Testis (tissue), 3 donors: Measurements from ENCODE around the gene KCNE4. TPM values are rescaled to one million over a fixed set of nuclear protein-coding genes. Genes with fewer than 3 reads are reported as not detected.

ENCODE experiments used
- DNase-seq: peaks from one replicate; pipeline ENCODE4 v3.0.0-alpha.2; 2019
- H3K27ac ChIP-seq, 2 donors: fragments of 200-600 bp; sonication (generic); one replicate each; pipeline ENCODE4 v1.5.1; 2019
- H3K27me3 ChIP-seq: fragments of 200-600 bp; sonication (generic); one replicate; pipeline ENCODE4 v1.5.1; 2019
- H3K36me3 ChIP-seq: fragments of 200-600 bp; sonication (generic); one replicate; pipeline ENCODE4 v1.5.1; 2017; ENCODE audit warnings: low read depth; ENCODE audit errors: missing control alignments
- H3K4me1 ChIP-seq: fragments of 200-600 bp; sonication (generic); one replicate; pipeline ENCODE4 v1.5.1; 2019
- H3K4me3 ChIP-seq, 2 donors: fragments of 200-600 bp; sonication (generic); one replicate each; pipeline ENCODE4 v1.5.1; 2017 to 2019
- H3K9me3 ChIP-seq: fragments of 200-600 bp; sonication (generic); one replicate; pipeline ENCODE4 v1.5.1; 2017
- POLR2A ChIP-seq: fragments of 450-650 bp; IDR thresholded peaks from one replicate; pipeline ENCODE4 v1.6.1; 2017; ENCODE audit warnings: antibody characterized with exemption, mild to moderate bottlenecking, moderate library complexity
- whole genome bisulfite sequencing, 2 donors: methylation state at CpG; one replicate each; pipeline ENCODE4 v1.1.5; 2018; 5-methylcytosine and 5-hydroxymethylcytosine counted together
- intact Hi-C: fragments of 100-400 bp; cut with DNase I; formaldehyde crosslinking; loops from one replicate; pipeline ENCODE4 v1.15.1; 2023; ENCODE audit warnings: low total_unique reads
- polyA plus RNA-seq: library from polyadenylated mRNA; stranded (reverse); fragments of 350-450 nt; fragmentation: Illumina TruSeq; extraction: RNeasy Lipid Tissue Mini Kit (QIAGEN cat#74804); gene quantifications from one replicate; pipeline ENCODE4 v1.2.3, GENCODE V29; 2014; ENCODE audit warnings: low read depth, low replicate concordance; ENCODE audit not compliant: insufficient read depth
- total RNA-seq, 2 donors: library from RNA; depleted of rRNA; stranded (reverse); fragments of >200 nt; gene quantifications; one replicate each; pipeline ENCODE4 v1.2.3, GENCODE V29; 2016
- TF ChIP-seq, protein P1 (sequence below), 3 experiments: fragments of 450-650 bp in 2 of 3; fragments of 200-600 bp in 1 of 3; sonication (generic) in 1 of 3; IDR thresholded peaks; one replicate each; pipeline ENCODE4 v1.5.1; 2016 to 2019; ENCODE audit warnings: antibody characterized with exemption in 3 of 3, mild to moderate bottlenecking in 2 of 3, moderate library complexity in 1 of 3

Gene KCNE4
- total and polyA plus RNA-seq, 3 donors from 2014 or later = 2.3 to 3.3 (median 2.5) TPM

DNA sequence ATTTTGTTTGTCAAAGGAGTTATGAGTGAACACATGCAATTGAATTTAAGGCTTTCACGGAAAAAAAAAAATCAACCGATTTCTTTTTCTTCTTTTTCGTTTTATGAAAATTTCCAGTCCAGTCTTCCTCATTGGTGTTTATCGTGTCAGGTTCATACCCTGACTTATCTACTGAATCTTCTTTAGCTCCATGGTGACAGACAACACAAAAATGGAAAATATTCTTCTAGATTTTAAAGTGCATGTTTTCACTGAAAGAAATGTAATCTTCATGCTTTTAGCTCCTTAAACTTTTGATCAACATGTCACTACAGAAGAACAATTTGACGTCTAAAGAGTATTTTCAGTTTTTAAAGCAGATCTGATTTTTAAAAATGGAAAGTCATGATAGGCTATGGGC lies 14.7 kb downstream of the KCNE4 start:
- no peak for DNase-seq
- Histone ChIP-seq H3K27me3 (no peaks in the 10 kb centered on the region), H3K27ac (no peak overlapping the region), H3K36me3 (no peaks in the 10 kb centered on the region), H3K4me1 (no peaks in the 10 kb centered on the region), H3K9me3 (no peaks in the 10 kb centered on the region), H3K4me3 (no peak overlapping the region)
- WGBS, 2 donors = 90 to 93% methylated on average over 5 of the region's 5 CpGs
- TF ChIP-seq, protein P1, sequence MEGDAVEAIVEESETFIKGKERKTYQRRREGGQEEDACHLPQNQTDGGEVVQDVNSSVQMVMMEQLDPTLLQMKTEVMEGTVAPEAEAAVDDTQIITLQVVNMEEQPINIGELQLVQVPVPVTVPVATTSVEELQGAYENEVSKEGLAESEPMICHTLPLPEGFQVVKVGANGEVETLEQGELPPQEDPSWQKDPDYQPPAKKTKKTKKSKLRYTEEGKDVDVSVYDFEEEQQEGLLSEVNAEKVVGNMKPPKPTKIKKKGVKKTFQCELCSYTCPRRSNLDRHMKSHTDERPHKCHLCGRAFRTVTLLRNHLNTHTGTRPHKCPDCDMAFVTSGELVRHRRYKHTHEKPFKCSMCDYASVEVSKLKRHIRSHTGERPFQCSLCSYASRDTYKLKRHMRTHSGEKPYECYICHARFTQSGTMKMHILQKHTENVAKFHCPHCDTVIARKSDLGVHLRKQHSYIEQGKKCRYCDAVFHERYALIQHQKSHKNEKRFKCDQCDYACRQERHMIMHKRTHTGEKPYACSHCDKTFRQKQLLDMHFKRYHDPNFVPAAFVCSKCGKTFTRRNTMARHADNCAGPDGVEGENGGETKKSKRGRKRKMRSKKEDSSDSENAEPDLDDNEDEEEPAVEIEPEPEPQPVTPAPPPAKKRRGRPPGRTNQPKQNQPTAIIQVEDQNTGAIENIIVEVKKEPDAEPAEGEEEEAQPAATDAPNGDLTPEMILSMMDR (IDR thresholded peaks at IDR 0.05) = no peak
- no peak for TF ChIP-seq POLR2A
- intact Hi-C loops = no loop called here

DNA sequence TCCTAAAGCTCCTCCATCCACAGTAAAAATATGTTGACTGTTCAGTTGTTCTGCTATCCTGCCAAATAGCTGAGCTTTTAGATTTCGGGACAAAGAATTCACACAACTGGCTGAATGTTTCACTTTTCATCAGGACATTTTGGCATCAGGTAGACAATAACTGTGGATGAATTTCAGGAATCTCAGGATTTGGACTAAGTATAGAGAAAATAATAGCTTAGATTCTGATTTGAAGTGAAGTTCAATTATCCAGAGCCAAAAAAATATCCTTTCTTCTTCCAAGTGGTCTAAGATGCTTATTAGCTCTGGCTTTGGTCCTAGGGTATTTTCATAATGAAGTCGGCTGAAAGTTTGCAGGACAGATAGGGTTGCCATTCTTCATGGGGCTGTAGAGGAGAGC lies 16.1 kb downstream of the KCNE4 start:
- H3K27me3 ChIP-seq = no peaks in the 10 kb centered on the region
- no peaks in the 10 kb centered on the region for H3K4me1 ChIP-seq
- no peak overlapping the region for H3K4me3 ChIP-seq
- TF ChIP-seq POLR2A = no peak
- TF ChIP-seq, protein P1 (IDR thresholded peaks at IDR 0.05) = no peak
- no peak overlapping the region for H3K27ac ChIP-seq
- 50 to 51% methylated on average over 2 of the region's 2 CpGs for WGBS, 2 donors
- intact Hi-C loops = no loop called here
- H3K9me3 ChIP-seq = no peaks in the 10 kb centered on the region
- no peak for DNase-seq
- H3K36me3 ChIP-seq = no peaks in the 10 kb centered on the region

DNA sequence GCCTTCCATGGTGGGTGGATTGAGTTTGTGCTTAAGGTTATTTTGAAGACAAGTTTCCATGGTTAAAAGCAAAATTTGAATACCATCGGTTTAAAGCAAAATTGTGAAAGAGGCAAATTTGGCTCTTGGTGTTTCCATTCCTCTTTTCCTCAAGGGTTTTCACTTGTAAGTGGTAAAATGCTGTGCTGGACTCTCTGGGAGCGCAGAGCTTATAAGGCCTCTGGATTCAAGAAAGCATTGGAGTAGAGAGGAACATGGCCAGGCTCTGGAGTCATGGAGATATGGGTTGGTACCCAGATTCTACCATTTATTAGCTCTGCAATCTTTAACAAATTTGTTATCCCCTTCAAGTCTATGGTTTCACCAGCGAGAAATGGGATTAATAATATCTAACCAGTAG lies 17.5 kb downstream of the KCNE4 start:
- no peaks in the 10 kb centered on the region for H3K27me3 ChIP-seq
- intact Hi-C loops = no loop called here
- no peak for DNase-seq
- WGBS, 2 donors = 90 to 92% methylated on average over 3 of the region's 3 CpGs
- no peak for TF ChIP-seq POLR2A
- TF ChIP-seq, protein P1 (IDR thresholded peaks at IDR 0.05) = no peak
- H3K9me3 ChIP-seq = no peaks in the 10 kb centered on the region
- no peaks in the 10 kb centered on the region for H3K4me1 ChIP-seq
- no peak overlapping the region for H3K4me3 ChIP-seq
- no peak overlapping the region for H3K27ac ChIP-seq
- no peaks in the 10 kb centered on the region for H3K36me3 ChIP-seq

DNA sequence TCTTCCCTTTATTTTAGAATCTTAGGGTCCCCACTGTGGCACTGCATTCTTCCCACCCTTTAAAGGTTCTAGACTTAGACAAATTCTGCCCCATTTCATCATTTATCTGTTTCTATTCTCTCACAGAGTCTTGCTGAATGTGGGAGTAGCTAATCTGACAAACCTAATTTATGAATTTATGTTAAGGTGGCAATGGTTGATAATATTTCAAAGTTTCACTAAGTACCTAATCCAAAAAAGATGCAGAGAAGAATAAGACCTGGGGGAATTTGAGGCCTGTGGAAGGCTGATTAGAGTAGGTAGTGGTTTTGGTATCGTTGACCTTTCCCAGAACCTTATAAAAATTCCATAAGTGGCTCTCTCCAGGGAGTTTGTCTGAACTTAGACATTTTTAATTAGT lies 18.0 kb downstream of the KCNE4 start:
- Histone ChIP-seq H3K27ac (no peak overlapping the region), H3K27me3 (no peaks in the 10 kb centered on the region), H3K4me3 (no peak overlapping the region), H3K4me1 (no peaks in the 10 kb centered on the region), H3K9me3 (no peaks in the 10 kb centered on the region), H3K36me3 (no peaks in the 10 kb centered on the region)
- 91 to 92% methylated on average over 1 of the region's 1 CpG for WGBS, 2 donors
- TF ChIP-seq, protein P1 (IDR thresholded peaks at IDR 0.05) = no peak
- no peak for TF ChIP-seq POLR2A
- intact Hi-C loops = no loop called here
- no peak for DNase-seq

DNA sequence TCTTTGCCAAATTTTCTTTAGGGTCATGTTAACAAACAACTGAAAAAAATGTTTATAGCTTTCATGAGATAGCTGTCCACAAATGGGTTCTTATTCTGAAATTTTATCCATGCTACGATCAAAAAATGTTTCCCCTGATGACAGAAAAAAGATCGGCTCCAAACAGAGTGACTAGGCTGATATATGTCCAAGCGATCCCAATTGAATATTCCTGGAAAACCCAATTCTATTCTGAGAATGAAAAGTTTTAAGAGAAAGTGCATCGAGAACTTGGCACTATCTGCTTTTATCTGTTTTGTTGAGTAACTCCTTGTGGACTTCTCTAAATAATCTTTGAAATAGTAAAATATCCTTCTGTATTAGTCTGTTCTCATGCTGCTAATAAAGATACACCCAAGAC lies 19.1 kb downstream of the KCNE4 start:
- intact Hi-C loops = no loop called here
- H3K4me3 ChIP-seq = no peak overlapping the region
- no peak for TF ChIP-seq POLR2A
- TF ChIP-seq, protein P1 (IDR thresholded peaks at IDR 0.05) = no peak
- no peak overlapping the region for H3K27ac ChIP-seq
- no peaks in the 10 kb centered on the region for H3K36me3 ChIP-seq
- no peaks in the 10 kb centered on the region for H3K4me1 ChIP-seq
- 53 to 62% methylated on average over 4 of the region's 4 CpGs for WGBS, 2 donors
- H3K9me3 ChIP-seq = no peaks in the 10 kb centered on the region
- H3K27me3 ChIP-seq = no peaks in the 10 kb centered on the region
- no peak for DNase-seq
